HG03097 (cell line): ENCODE measurements around the gene STAMBP.

Experiments
- ATAC-seq: cut with Tn5 transposase; IDR thresholded peaks from one replicate; pipeline ENCODE4 v1.9.1; 2021; ENCODE audit not compliant: unreplicated experiment, low FRiP score

STAMBP gene

GRCh38 chr2:73922681-73923080 lies 93.9 kb downstream of the STAMBP start:
- no peak for ATAC-seq
